ENCODE measurements around the gene SERINC3. TPM values are rescaled to one million over a fixed set of nuclear protein-coding genes. Genes with fewer than 3 reads are reported as not detected.

SERINC3 gene
- total and polyA plus RNA-seq, 2 of the 13 experiments (the other 11 are each of a cell fraction or from before 2014, with no cell fraction given) = 82.0 to 226 TPM

DNA sequence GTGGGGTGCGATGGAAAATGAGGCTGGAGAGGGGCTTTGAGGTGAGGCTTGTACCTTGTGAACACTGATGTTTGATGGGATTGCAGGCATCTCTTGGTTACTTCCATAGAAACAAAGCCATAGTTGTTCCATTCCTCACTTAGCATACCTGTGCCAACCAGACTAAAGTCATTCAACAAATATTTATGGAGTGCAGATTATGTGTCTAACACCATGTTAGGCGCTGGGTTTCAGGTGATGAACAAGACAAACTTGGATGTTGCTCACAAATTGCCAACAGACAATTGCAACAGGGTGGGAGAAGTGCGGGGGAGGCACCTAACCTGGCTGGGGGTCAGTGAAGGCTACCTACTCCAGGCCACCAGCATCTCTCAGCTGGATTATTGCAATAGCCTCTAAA, 44.7 kb downstream of the SERINC3 start:
- ChIA-PET CTCF (ENCODE audit: low intra/inter-chr PET ratio, low total read pairs) (no interaction called here), POLR2A (interaction anchor here (1.1 to 3.3 kb wide), 4 partner anchors 10 to 175 kb away, joined by 3 to 19 read pairs (median 3); no protein-coding TSS in a partner anchor)
- FAIRE-seq = no peak
- H3K4me1 ChIP-seq (ENCODE audit: insufficient read depth, low read length) = peaks cover 33% of the 10 kb centered on the region
- TF ChIP-seq ZNF672 (CRISPR knock-in tag; IDR thresholded peaks at IDR 0.05) (no peak), SKI (IDR thresholded peaks at IDR 0.05; ENCODE audit: partially characterized antibody) (no peak), DNMT1 (CRISPR knock-in tag; IDR thresholded peaks at IDR 0.05) (no peak), ZNF350 (CRISPR knock-in tag; IDR thresholded peaks at IDR 0.05; ENCODE audit: borderline replicate concordance, low read depth) (no peak), ZBTB7B (CRISPR knock-in tag; IDR thresholded peaks at IDR 0.05) (no peak), ZNF737 (CRISPR knock-in tag; IDR thresholded peaks at IDR 0.05; ENCODE audit: borderline replicate concordance) (no peak), ZNF788 (CRISPR knock-in tag; IDR thresholded peaks at IDR 0.05; ENCODE audit: borderline replicate concordance) (0 out of 2 replicates have a peak, but pooled peaks have one; percentile 18), TRAFD1 (CRISPR knock-in tag; IDR thresholded peaks at IDR 0.05; ENCODE audit: borderline replicate concordance) (no peak)
- H3K9ac ChIP-seq (ENCODE audit: insufficient read depth, low read depth, low read length) = no peak overlapping the region
- 91% methylated on average over 3 of the region's 3 CpGs for WGBS (ENCODE audit: low lambda C conversion rate)
- DNase-seq (ENCODE audit: low spot score) = no peak
- H4K20me1 ChIP-seq (ENCODE audit: insufficient read depth, low read length) = no peaks in the 10 kb centered on the region
- in situ Hi-C loops (cut with HindIII; ENCODE audit: extremely low pct_ligation_motif_present, low pct_unique_long_range_greater_than_20kb) = loop anchor here (5.0 to 10.0 kb wide), 2 partner anchors 130 to 362 kb away; no protein-coding TSS in a partner anchor
- peak overlapping the region; percentile 99 for H3K4me2 ChIP-seq (ENCODE audit: low read depth, low read length)
- no peak for ATAC-seq
- intact Hi-C loops (cut with micrococcal nuclease; ENCODE audit: unreplicated experiment) = no loop called here
- no TSS peak for BruUV-seq (replicated peaks)
- H2AFZ ChIP-seq (ENCODE audit: low read length) = no peak overlapping the region
- no peaks in the 10 kb centered on the region; a peak in 1 of 5 replicates for H3K27me3 ChIP-seq (ENCODE audit: control insufficient read depth in 1 of 2, insufficient read depth in 2 of 2, low read length in 2 of 2)
- no peak overlapping the region for H3K27ac ChIP-seq (ENCODE audit: extremely low read length, insufficient read depth, low read length)
- peaks cover 8 to 23% of the 10 kb centered on the region in 2 experiments for H3K36me3 ChIP-seq (replicated peaks in 1 of 2; ENCODE audit: control insufficient read depth in 1 of 2, insufficient read depth in 2 of 2, low read length in 2 of 2)
- no peaks in the 10 kb centered on the region for H3K9me3 ChIP-seq (ENCODE audit: low read length)
- peaks cover 12% of the 10 kb centered on the region for H3K79me2 ChIP-seq (ENCODE audit: insufficient read depth, low read length)
- H3K4me3 ChIP-seq (replicated peaks in 1 of 3; ENCODE audit: insufficient read depth in 1 of 3, low read depth in 2 of 3, low read length in 3 of 3) = no peak overlapping the region; a peak in 1 of 6 replicates
